Stimulated activated CD4-positive, alpha-beta T cell treated with anti-CD3 and anti-CD28 coated beads, Interleukin-15, amount 100 ng/mL, for 1 hour (primary cell): ENCODE data around the gene GAD2.

Experiments used
- DNase-seq, 2 donors: peaks; one replicate each; pipeline ENCODE4 v3.0.0-alpha.2; 2020; ENCODE audit warnings: low read depth in 1 of 2, low spot score in 1 of 2

Gene GAD2

GRCh38 chr10:26221541-26221940 is 5.0 kb downstream of the GAD2 start:
- DNase-seq = no peak

GRCh38 chr10:26222563-26222962 is 6.0 kb downstream of the GAD2 start:
- DNase-seq = no peak

- DNase-seq = no peak
These were observed 8.7 kb downstream of the GAD2 start for GRCh38 chr10:26225322-26225721.

GRCh38 chr10:26227786-26228185 is 11.2 kb downstream of the GAD2 start:
- no peak for DNase-seq

GRCh38 chr10:26232174-26232573 is 15.6 kb downstream of the GAD2 start:
- DNase-seq = no peak

- DNase-seq = no peak
These were observed 19.2 kb downstream of the GAD2 start for GRCh38 chr10:26235761-26236160.

GRCh38 chr10:26238378-26238777 is 21.8 kb downstream of the GAD2 start:
- DNase-seq = no peak

GRCh38 chr10:26242706-26243350 is 26.3 kb downstream of the GAD2 start:
- no peak for DNase-seq

GRCh38 chr10:26243351-26243720 is 26.8 kb downstream of the GAD2 start:
- DNase-seq = no peak

GRCh38 chr10:26249681-26250080 is 33.1 kb downstream of the GAD2 start:
- no peak for DNase-seq

GRCh38 chr10:26251925-26252324 is 35.4 kb downstream of the GAD2 start:
- no peak for DNase-seq

- DNase-seq = no peak
These were observed 38.0 kb downstream of the GAD2 start for GRCh38 chr10:26254616-26255015.

GRCh38 chr10:26259341-26259740 is 42.8 kb downstream of the GAD2 start:
- DNase-seq = no peak

GRCh38 chr10:26269754-26270153 is 53.2 kb downstream of the GAD2 start:
- DNase-seq = no peak

GRCh38 chr10:26274391-26274790 is 57.8 kb downstream of the GAD2 start:
- DNase-seq = no peak

- DNase-seq = no peak
These were observed 61.7 kb downstream of the GAD2 start for GRCh38 chr10:26278295-26278694.

GRCh38 chr10:26290236-26290635 is 73.7 kb downstream of the GAD2 start:
- DNase-seq = no peak

- DNase-seq = no peak
These were observed 75.3 kb downstream of the GAD2 start for GRCh38 chr10:26291721-26292480.

GRCh38 chr10:26296360-26296759 is 79.8 kb downstream of the GAD2 start:
- DNase-seq = no peak

GRCh38 chr10:26300001-26300400 is 83.4 kb downstream of the GAD2 start:
- DNase-seq = no peak

- DNase-seq = no peak
These were observed 86.8 kb downstream of the GAD2 start for GRCh38 chr10:26303366-26303765.

GRCh38 chr10:26310361-26310760 is 93.8 kb downstream of the GAD2 start:
- no peak for DNase-seq

GRCh38 chr10:26311383-26311940 is 94.9 kb downstream of the GAD2 start:
- DNase-seq = no peak
